ENCODE measurements around the gene AK9. TPM values are rescaled to one million over a fixed set of nuclear protein-coding genes. Genes with fewer than 3 reads are reported as not detected.

AK9 gene
- total RNA-seq, 2 experiments from 2014 or later: 3.5 to 5.2 TPM

GRCh38 chr6:109671733-109672132, 19.3 kb downstream of the AK9 start:
- intact Hi-C loops (cut with DNase I, micrococcal nuclease): no loop called here
- no peak for DNase-seq
- ATAC-seq: no peak
- Mint-ChIP-seq H3K9me3 (ENCODE audit: low read depth) (no peaks in the 10 kb centered on the region), H3K4me1 (no peaks in the 10 kb centered on the region), H3K36me3 (ENCODE audit: low read depth) (peaks cover 15% of the 10 kb centered on the region), H3K4me3 (no peak overlapping the region), H3K27ac (no peak overlapping the region), H3K27me3 (no peaks in the 10 kb centered on the region)
- ChIA-PET POLR2A (no interaction called here), CTCF (interaction anchor here (0.9 to 1.7 kb wide), 3 partner anchors 8 to 27 kb away, joined by 3 to 4 read pairs (median 3); no protein-coding TSS in a partner anchor)

GRCh38 chr6:109669811-109670210, 21.2 kb downstream of the AK9 start:
- CTCF ChIA-PET: no interaction called here
- Mint-ChIP-seq H3K4me1 (no peaks in the 10 kb centered on the region), H3K9me3 (ENCODE audit: low read depth) (no peaks in the 10 kb centered on the region), H3K36me3 (ENCODE audit: low read depth) (peaks cover 11% of the 10 kb centered on the region), H3K27me3 (no peaks in the 10 kb centered on the region), H3K4me3 (no peak overlapping the region), H3K27ac (no peak overlapping the region)
- ATAC-seq (no peak), DNase-seq (no peak)
- intact Hi-C loops (cut with DNase I, micrococcal nuclease): no loop called here
- POLR2A ChIA-PET: no interaction called here

- ATAC-seq (no peak), DNase-seq (no peak)
- peaks cover 13% of the 10 kb centered on the region for H3K4me1 Mint-ChIP-seq
- no peaks in the 10 kb centered on the region for H3K9me3 Mint-ChIP-seq (ENCODE audit: low read depth)
- intact Hi-C loops (cut with DNase I, micrococcal nuclease): no loop called here
- peaks cover 2% of the 10 kb centered on the region for H3K36me3 Mint-ChIP-seq (ENCODE audit: low read depth)
- no peak overlapping the region for H3K4me3 Mint-ChIP-seq
- ChIA-PET POLR2A (no interaction called here), CTCF (interaction anchor here (0.9 kb wide), 1 partner anchor 9 kb away, joined by 3 read pairs; no protein-coding TSS in a partner anchor)
- H3K27me3 Mint-ChIP-seq: no peaks in the 10 kb centered on the region
- no peak overlapping the region for H3K27ac Mint-ChIP-seq
Measured at GRCh38 chr6:109662192-109662591, 28.8 kb downstream of the AK9 start.

- no peak overlapping the region for H3K27ac Mint-ChIP-seq
- peaks cover 2% of the 10 kb centered on the region for H3K36me3 Mint-ChIP-seq (ENCODE audit: low read depth)
- no peak overlapping the region for H3K4me3 Mint-ChIP-seq
- H3K9me3 Mint-ChIP-seq (ENCODE audit: low read depth): no peaks in the 10 kb centered on the region
- intact Hi-C loops (cut with DNase I, micrococcal nuclease): no loop called here
- peaks cover 13% of the 10 kb centered on the region for H3K4me1 Mint-ChIP-seq
- POLR2A ChIA-PET: no interaction called here
- CTCF ChIA-PET: interaction anchor here (1.4 to 1.9 kb wide), 2 partner anchors 23 to 44 kb away, joined by 3 to 5 read pairs; no protein-coding TSS in a partner anchor
- ATAC-seq: peak; percentile 99
- no peaks in the 10 kb centered on the region for H3K27me3 Mint-ChIP-seq
- peak; percentile 41 for DNase-seq
Measured at GRCh38 chr6:109660526-109661320, 30.3 kb downstream of the AK9 start.

- Mint-ChIP-seq H3K4me3 (no peak overlapping the region), H3K27ac (no peak overlapping the region)
- no peak for ATAC-seq
Measured at GRCh38 chr6:109655761-109656262, 35.2 kb downstream of the AK9 start.

GRCh38 chr6:109653264-109653663, 37.7 kb downstream of the AK9 start:
- Mint-ChIP-seq H3K36me3 (ENCODE audit: low read depth) (peaks cover 11% of the 10 kb centered on the region), H3K4me1 (no peaks in the 10 kb centered on the region), H3K9me3 (ENCODE audit: low read depth) (no peaks in the 10 kb centered on the region), H3K27me3 (no peaks in the 10 kb centered on the region), H3K27ac (no peak overlapping the region), H3K4me3 (no peak overlapping the region)
- POLR2A ChIA-PET: no interaction called here
- no peak for ATAC-seq
- intact Hi-C loops (cut with DNase I, micrococcal nuclease): no loop called here
- CTCF ChIA-PET: no interaction called here
- DNase-seq: no peak

More at GRCh38 chr6:109655761-109656262, 35.2 kb downstream of the AK9 start:
- intact Hi-C loops (cut with DNase I, micrococcal nuclease): no loop called here
- no peaks in the 10 kb centered on the region for H3K9me3 Mint-ChIP-seq (ENCODE audit: low read depth)
- ChIA-PET CTCF (no interaction called here), POLR2A (no interaction called here)
- no peak for DNase-seq
- H3K4me1 Mint-ChIP-seq: peaks cover 8% of the 10 kb centered on the region
- no peaks in the 10 kb centered on the region for H3K27me3 Mint-ChIP-seq
- H3K36me3 Mint-ChIP-seq (ENCODE audit: low read depth): peaks cover 6% of the 10 kb centered on the region

- intact Hi-C loops (cut with DNase I, micrococcal nuclease): no loop called here
- Mint-ChIP-seq H3K36me3 (ENCODE audit: low read depth) (peaks cover 28% of the 10 kb centered on the region), H3K9me3 (ENCODE audit: low read depth) (peaks cover 8% of the 10 kb centered on the region), H3K4me1 (no peaks in the 10 kb centered on the region), H3K27me3 (no peaks in the 10 kb centered on the region), H3K27ac (no peak overlapping the region), H3K4me3 (no peak overlapping the region)
- ATAC-seq (no peak), DNase-seq (no peak)
- ChIA-PET CTCF (interaction anchor here (1.2 kb wide), 1 partner anchor 27 kb away, joined by 4 read pairs; no protein-coding TSS in a partner anchor), POLR2A (no interaction called here)
Measured at GRCh38 chr6:109644131-109644530, 46.9 kb downstream of the AK9 start.

GRCh38 chr6:109632405-109632804, 58.6 kb downstream of the AK9 start:
- ChIA-PET CTCF (interaction anchor here (0.7 kb wide), 1 partner anchor 25 kb away, joined by 3 read pairs; no protein-coding TSS in a partner anchor), POLR2A (no interaction called here)
- Mint-ChIP-seq H3K9me3 (ENCODE audit: low read depth) (no peaks in the 10 kb centered on the region), H3K4me1 (peaks cover 21% of the 10 kb centered on the region), H3K27me3 (no peaks in the 10 kb centered on the region), H3K4me3 (no peak overlapping the region), H3K27ac (no peak overlapping the region), H3K36me3 (ENCODE audit: low read depth) (peaks cover 12% of the 10 kb centered on the region)
- ATAC-seq (no peak), DNase-seq (no peak)
- intact Hi-C loops (cut with DNase I, micrococcal nuclease): no loop called here

- Mint-ChIP-seq H3K4me1 (peaks cover 21% of the 10 kb centered on the region), H3K4me3 (no peak overlapping the region), H3K36me3 (ENCODE audit: low read depth) (peaks cover 12% of the 10 kb centered on the region), H3K27ac (no peak overlapping the region), H3K9me3 (ENCODE audit: low read depth) (no peaks in the 10 kb centered on the region), H3K27me3 (no peaks in the 10 kb centered on the region)
- ChIA-PET CTCF (no interaction called here), POLR2A (no interaction called here)
- DNase-seq (no peak), ATAC-seq (no peak)
- intact Hi-C loops (cut with DNase I, micrococcal nuclease): no loop called here
Measured at GRCh38 chr6:109631403-109631802, 59.6 kb downstream of the AK9 start.

- intact Hi-C loops (cut with DNase I, micrococcal nuclease): no loop called here
- ChIA-PET POLR2A (no interaction called here), CTCF (interaction anchor here (0.6 to 1.6 kb wide), 5 partner anchors 11 to 411 kb away, joined by 3 to 4 read pairs (median 3); no protein-coding TSS in a partner anchor)
- Mint-ChIP-seq H3K4me1 (peaks cover 22% of the 10 kb centered on the region), H3K27me3 (no peaks in the 10 kb centered on the region), H3K27ac (peak overlapping the region; percentile 85), H3K36me3 (ENCODE audit: low read depth) (peaks cover 16% of the 10 kb centered on the region), H3K4me3 (no peak overlapping the region), H3K9me3 (ENCODE audit: low read depth) (peaks cover 9% of the 10 kb centered on the region)
- peak; percentile 10 for DNase-seq
- peak; percentile 63 for ATAC-seq
Measured at GRCh38 chr6:109628158-109629000, 62.6 kb downstream of the AK9 start.

GRCh38 chr6:109626311-109626710, 64.7 kb downstream of the AK9 start:
- intact Hi-C loops (cut with DNase I, micrococcal nuclease): no loop called here
- Mint-ChIP-seq H3K9me3 (ENCODE audit: low read depth) (peaks cover 9% of the 10 kb centered on the region), H3K27ac (no peak overlapping the region), H3K27me3 (no peaks in the 10 kb centered on the region), H3K4me3 (no peak overlapping the region), H3K4me1 (peaks cover 17% of the 10 kb centered on the region), H3K36me3 (ENCODE audit: low read depth) (peaks cover 9% of the 10 kb centered on the region)
- DNase-seq: no peak
- POLR2A ChIA-PET: no interaction called here
- CTCF ChIA-PET: interaction anchor here (1.0 to 1.4 kb wide), 2 partner anchors 30 to 53 kb away, joined by 3 to 5 read pairs; no protein-coding TSS in a partner anchor
- no peak for ATAC-seq

Measured in activated CD4-positive, alpha-beta T cell treated with anti-CD3 and anti-CD28 coated beads for 36 hours (primary cell).